Measurements from ENCODE around the gene SGK1.

SGK1 gene

DNA sequence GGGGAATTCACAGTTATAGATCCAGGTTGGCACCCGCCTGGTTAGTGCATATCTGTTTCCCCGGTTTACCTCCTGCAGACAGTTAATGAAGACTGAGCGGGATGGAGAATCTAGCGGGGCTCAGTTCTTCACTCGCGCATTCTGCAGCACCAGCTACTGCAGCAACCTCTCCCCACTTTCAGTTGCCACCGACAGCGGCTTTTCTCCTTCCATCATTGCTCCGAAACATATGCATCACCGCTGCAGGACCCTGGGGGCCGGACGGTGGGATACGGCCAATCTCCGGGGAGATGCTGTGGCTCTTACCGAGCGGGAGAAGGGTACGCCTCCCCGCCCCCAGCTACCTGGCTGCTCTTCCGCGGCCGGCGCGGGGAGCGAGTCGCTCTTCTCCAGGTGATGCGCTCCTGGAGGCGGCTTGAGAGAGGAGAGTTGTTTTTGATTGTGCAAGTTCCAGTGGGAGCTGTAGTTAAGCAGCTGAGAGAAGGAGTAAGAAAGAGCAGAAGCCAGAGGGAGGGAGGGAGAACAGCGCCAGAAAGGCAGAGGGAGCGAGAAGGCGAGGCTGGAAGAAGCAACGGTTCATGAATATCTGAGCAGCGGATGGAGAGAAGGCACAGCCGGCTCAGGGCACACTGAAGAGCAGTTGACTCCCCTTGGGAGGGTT is at the start of gene SGK1:
Gene SGK1, minus strand, starts transcription at position 642 of the 661 bp plus-strand sequence. CDS start 652 bp downstream, outside the sequence.
- Histone ChIP-seq H3K4me1 (ENCODE audit: control insufficient read depth in 1 of 2, insufficient read depth in 2 of 2, low read length in 2 of 2) (peaks cover 0 to 8% of the 10 kb centered on the region in 2 donors), H3K27me3 (ENCODE audit: control insufficient read depth in 1 of 2, insufficient read depth in 2 of 2, low read length in 2 of 2) (peaks cover 11 to 15% of the 10 kb centered on the region in 2 donors), H3K36me3 (ENCODE audit: control insufficient read depth in 1 of 2, insufficient read depth in 2 of 2, low read length in 2 of 2) (no peaks in the 10 kb centered on the region), H3K9ac (ENCODE audit: low read depth in 1 of 2, low read length in 2 of 2) (no peak within 1 kb of the TSS), H3K9me3 (ENCODE audit: control insufficient read depth in 1 of 2, low read length in 2 of 2) (no peaks in the 10 kb centered on the region), H3K4me3 (ENCODE audit: low read depth in 1 of 2, low read length in 2 of 2) (peak within 1 kb of the TSS; percentile 65 to 71), H3K27ac (ENCODE audit: low read depth, low read length) (no peak within 1 kb of the TSS)

GRCh38 chr6:134363323-134364039 is 45.6 kb upstream of the SGK1 start:
- Histone ChIP-seq H3K9ac (ENCODE audit: low read depth in 1 of 2, low read length in 2 of 2) (no peak overlapping the region), H3K4me3 (ENCODE audit: low read depth in 1 of 2, low read length in 2 of 2) (no peak overlapping the region), H3K27me3 (ENCODE audit: control insufficient read depth in 1 of 2, insufficient read depth in 2 of 2, low read length in 2 of 2) (no peaks in the 10 kb centered on the region), H3K9me3 (ENCODE audit: control insufficient read depth in 1 of 2, low read length in 2 of 2) (no peaks in the 10 kb centered on the region), H3K4me1 (ENCODE audit: control insufficient read depth in 1 of 2, insufficient read depth in 2 of 2, low read length in 2 of 2) (peaks cover 3% of the 10 kb centered on the region in 2 donors), H3K27ac (ENCODE audit: low read depth, low read length) (no peak overlapping the region), H3K36me3 (ENCODE audit: control insufficient read depth in 1 of 2, insufficient read depth in 2 of 2, low read length in 2 of 2) (no peaks in the 10 kb centered on the region)

GRCh38 chr6:134361011-134361410 is 43.1 kb upstream of the SGK1 start:
- Histone ChIP-seq H3K9me3 (ENCODE audit: control insufficient read depth in 1 of 2, low read length in 2 of 2) (no peaks in the 10 kb centered on the region), H3K4me1 (ENCODE audit: control insufficient read depth in 1 of 2, insufficient read depth in 2 of 2, low read length in 2 of 2) (no peaks in the 10 kb centered on the region), H3K36me3 (ENCODE audit: control insufficient read depth in 1 of 2, insufficient read depth in 2 of 2, low read length in 2 of 2) (no peaks in the 10 kb centered on the region)

GRCh38 chr6:134359302-134359701 is 41.4 kb upstream of the SGK1 start:
- no peaks in the 10 kb centered on the region for H3K9me3 ChIP-seq (ENCODE audit: control insufficient read depth in 1 of 2, low read length in 2 of 2)
- no peak overlapping the region for H3K27ac ChIP-seq (ENCODE audit: low read depth, low read length)
- H3K27me3 ChIP-seq (ENCODE audit: control insufficient read depth in 1 of 2, insufficient read depth in 2 of 2, low read length in 2 of 2) = no peaks in the 10 kb centered on the region
- no peak overlapping the region for H3K9ac ChIP-seq (ENCODE audit: low read depth in 1 of 2, low read length in 2 of 2)
- no peak overlapping the region for H3K4me3 ChIP-seq (ENCODE audit: low read depth in 1 of 2, low read length in 2 of 2)
- no peaks in the 10 kb centered on the region for H3K4me1 ChIP-seq (ENCODE audit: control insufficient read depth in 1 of 2, insufficient read depth in 2 of 2, low read length in 2 of 2)
- no peaks in the 10 kb centered on the region for H3K36me3 ChIP-seq (ENCODE audit: control insufficient read depth in 1 of 2, insufficient read depth in 2 of 2, low read length in 2 of 2)

More at GRCh38 chr6:134361011-134361410, 43.1 kb upstream of the SGK1 start:
- Histone ChIP-seq H3K4me3 (ENCODE audit: low read depth in 1 of 2, low read length in 2 of 2) (no peak overlapping the region), H3K27me3 (ENCODE audit: control insufficient read depth in 1 of 2, insufficient read depth in 2 of 2, low read length in 2 of 2) (no peaks in the 10 kb centered on the region), H3K9ac (ENCODE audit: low read depth in 1 of 2, low read length in 2 of 2) (no peak overlapping the region), H3K27ac (ENCODE audit: low read depth, low read length) (no peak overlapping the region)

DNA sequence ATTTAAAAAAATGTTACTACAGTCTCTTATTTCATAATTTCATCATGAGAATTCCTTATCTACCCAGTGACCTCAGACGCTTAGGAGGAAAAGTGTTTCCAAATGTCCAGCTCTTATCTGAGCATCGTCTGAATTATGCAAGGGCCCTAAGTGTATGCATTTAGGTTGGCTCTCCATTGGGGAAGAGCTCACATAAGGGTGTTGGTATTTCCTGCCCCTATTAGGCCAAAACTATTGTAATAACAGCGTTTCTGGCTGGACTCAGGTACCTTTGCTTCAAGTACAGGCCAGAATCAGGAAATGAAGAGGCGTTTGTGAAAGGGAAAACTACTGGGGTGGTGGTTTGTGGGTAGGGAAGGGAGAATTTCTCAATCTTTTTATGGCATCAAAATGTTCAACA is 40.4 kb upstream of the SGK1 start:
- Histone ChIP-seq H3K36me3 (ENCODE audit: control insufficient read depth in 1 of 2, insufficient read depth in 2 of 2, low read length in 2 of 2) (no peaks in the 10 kb centered on the region), H3K4me3 (ENCODE audit: low read depth in 1 of 2, low read length in 2 of 2) (no peak overlapping the region), H3K4me1 (ENCODE audit: control insufficient read depth in 1 of 2, insufficient read depth in 2 of 2, low read length in 2 of 2) (no peaks in the 10 kb centered on the region), H3K27me3 (ENCODE audit: control insufficient read depth in 1 of 2, insufficient read depth in 2 of 2, low read length in 2 of 2) (no peaks in the 10 kb centered on the region), H3K9ac (ENCODE audit: low read depth in 1 of 2, low read length in 2 of 2) (no peak overlapping the region), H3K27ac (ENCODE audit: low read depth, low read length) (no peak overlapping the region), H3K9me3 (ENCODE audit: control insufficient read depth in 1 of 2, low read length in 2 of 2) (no peaks in the 10 kb centered on the region)

DNA sequence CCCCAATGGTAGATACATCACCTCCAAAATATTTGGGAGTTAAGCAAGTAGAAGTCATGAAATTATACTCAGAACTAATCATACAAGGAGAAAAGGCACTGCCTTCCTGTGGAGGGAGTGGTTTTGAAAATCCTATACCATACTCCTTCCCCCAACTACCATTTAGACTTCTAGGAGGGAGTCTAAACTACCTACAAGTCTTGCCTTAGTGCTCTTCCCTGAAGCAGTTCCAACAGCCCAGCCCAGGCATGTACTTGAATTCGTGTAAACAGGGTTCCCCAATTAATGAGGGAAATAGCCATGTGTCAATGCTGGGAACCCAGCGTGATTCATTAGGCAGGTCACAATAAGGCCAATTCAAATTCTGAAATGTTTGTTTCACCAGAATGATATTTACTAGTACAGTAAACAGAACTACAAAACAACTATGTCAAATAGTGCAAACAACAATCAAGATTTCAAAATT is 39.1 kb upstream of the SGK1 start:
- no peak overlapping the region for H3K9ac ChIP-seq (ENCODE audit: low read depth in 1 of 2, low read length in 2 of 2)
- H3K36me3 ChIP-seq (ENCODE audit: control insufficient read depth in 1 of 2, insufficient read depth in 2 of 2, low read length in 2 of 2) = no peaks in the 10 kb centered on the region
- no peak overlapping the region for H3K4me3 ChIP-seq (ENCODE audit: low read depth in 1 of 2, low read length in 2 of 2)
- no peak overlapping the region for H3K27ac ChIP-seq (ENCODE audit: low read depth, low read length)
- H3K27me3 ChIP-seq (ENCODE audit: control insufficient read depth in 1 of 2, insufficient read depth in 2 of 2, low read length in 2 of 2) = no peaks in the 10 kb centered on the region
- H3K9me3 ChIP-seq (ENCODE audit: control insufficient read depth in 1 of 2, low read length in 2 of 2) = no peaks in the 10 kb centered on the region
- H3K4me1 ChIP-seq (ENCODE audit: control insufficient read depth in 1 of 2, insufficient read depth in 2 of 2, low read length in 2 of 2) = no peaks in the 10 kb centered on the region

GRCh38 chr6:134356405-134356804 is 38.5 kb upstream of the SGK1 start:
- H3K27me3 ChIP-seq (ENCODE audit: control insufficient read depth in 1 of 2, insufficient read depth in 2 of 2, low read length in 2 of 2) = no peaks in the 10 kb centered on the region
- H3K4me3 ChIP-seq (ENCODE audit: low read depth in 1 of 2, low read length in 2 of 2) = no peak overlapping the region
- no peaks in the 10 kb centered on the region for H3K36me3 ChIP-seq (ENCODE audit: control insufficient read depth in 1 of 2, insufficient read depth in 2 of 2, low read length in 2 of 2)
- no peaks in the 10 kb centered on the region for H3K9me3 ChIP-seq (ENCODE audit: control insufficient read depth in 1 of 2, low read length in 2 of 2)
- H3K27ac ChIP-seq (ENCODE audit: low read depth, low read length) = no peak overlapping the region
- no peaks in the 10 kb centered on the region for H3K4me1 ChIP-seq (ENCODE audit: control insufficient read depth in 1 of 2, insufficient read depth in 2 of 2, low read length in 2 of 2)
- H3K9ac ChIP-seq (ENCODE audit: low read depth in 1 of 2, low read length in 2 of 2) = no peak overlapping the region

DNA sequence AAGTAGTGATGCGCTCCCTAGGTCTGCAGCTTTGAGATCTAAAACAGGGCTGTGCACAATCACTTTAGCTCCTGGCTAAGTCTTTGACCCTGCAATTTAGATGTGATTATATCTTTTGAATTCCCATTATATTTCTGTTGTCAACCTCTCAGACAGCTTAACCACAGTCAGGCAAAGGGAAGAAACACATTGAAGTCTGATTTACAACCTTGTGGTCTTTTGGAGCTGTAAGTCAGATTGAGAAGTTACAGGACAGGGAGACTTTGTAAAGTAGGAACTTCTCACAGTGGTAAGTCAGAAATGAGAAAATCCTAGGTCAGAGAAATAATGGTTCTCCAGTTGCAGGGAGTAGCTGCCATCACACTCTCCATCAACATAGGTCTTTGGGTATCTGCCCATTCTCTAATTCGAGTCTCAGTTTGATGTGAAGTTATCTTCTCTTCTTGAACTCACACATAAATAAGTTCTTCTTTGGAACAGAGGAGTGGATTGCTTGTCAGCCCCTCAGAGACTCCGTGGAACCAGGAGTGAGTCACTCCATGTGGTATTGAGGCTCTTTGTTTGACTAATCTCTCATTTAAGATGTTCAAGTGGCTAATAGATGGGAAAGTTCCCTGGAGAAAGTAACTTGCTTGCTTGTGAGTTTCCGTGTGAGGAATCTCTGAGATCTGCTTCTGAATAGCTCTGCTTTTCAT is 35.0 kb upstream of the SGK1 start:
- Histone ChIP-seq H3K4me1 (ENCODE audit: control insufficient read depth in 1 of 2, insufficient read depth in 2 of 2, low read length in 2 of 2) (no peaks in the 10 kb centered on the region), H3K9ac (ENCODE audit: low read depth in 1 of 2, low read length in 2 of 2) (no peak overlapping the region), H3K9me3 (ENCODE audit: control insufficient read depth in 1 of 2, low read length in 2 of 2) (no peaks in the 10 kb centered on the region), H3K36me3 (ENCODE audit: control insufficient read depth in 1 of 2, insufficient read depth in 2 of 2, low read length in 2 of 2) (no peaks in the 10 kb centered on the region), H3K4me3 (ENCODE audit: low read depth in 1 of 2, low read length in 2 of 2) (no peak overlapping the region), H3K27me3 (ENCODE audit: control insufficient read depth in 1 of 2, insufficient read depth in 2 of 2, low read length in 2 of 2) (no peaks in the 10 kb centered on the region), H3K27ac (ENCODE audit: low read depth, low read length) (no peak overlapping the region)

DNA sequence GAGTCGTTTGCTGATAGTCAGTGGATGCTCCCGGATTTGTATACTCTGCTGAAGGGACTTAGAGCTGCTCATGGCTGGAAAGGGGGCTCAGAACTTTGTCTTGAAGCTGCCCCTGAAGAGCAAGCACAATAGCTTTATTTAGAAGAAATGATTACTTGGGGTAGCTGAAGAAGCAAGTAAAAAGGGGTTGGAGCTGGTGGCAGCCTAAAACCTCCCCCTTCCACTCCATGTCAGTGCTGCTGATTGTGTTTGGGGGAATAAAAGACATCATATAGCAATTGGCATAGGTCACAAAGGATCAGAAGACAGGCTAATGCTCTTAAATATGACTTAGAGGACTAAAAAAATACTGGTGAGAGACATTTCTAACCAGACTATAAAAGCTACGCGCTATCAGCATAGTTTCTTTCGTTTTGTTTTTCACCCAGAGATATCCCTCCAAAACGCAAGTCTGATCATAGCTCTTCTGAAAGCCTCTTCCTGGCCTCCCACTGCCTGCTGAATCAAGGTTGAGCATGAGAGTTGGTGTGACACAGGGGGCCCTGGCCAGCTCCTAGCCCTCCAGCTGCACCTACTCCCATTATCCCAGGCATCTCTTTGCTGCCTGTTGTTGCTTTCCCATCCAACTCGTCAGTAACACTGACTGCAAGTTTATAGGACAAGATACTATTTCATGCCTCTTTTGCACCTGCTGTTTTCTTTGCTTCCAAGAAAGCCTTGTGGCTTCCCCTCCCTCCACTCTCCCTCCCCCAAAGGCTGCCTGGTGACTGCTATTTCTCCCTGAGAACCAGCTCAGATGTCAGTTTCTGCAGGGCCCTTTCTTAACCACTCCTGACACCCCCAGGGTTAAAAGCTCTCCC is 33.9 kb upstream of the SGK1 start:
- H3K27ac ChIP-seq (ENCODE audit: low read depth, low read length) = no peak overlapping the region
- no peak overlapping the region for H3K4me3 ChIP-seq (ENCODE audit: low read depth in 1 of 2, low read length in 2 of 2)
- no peaks in the 10 kb centered on the region for H3K9me3 ChIP-seq (ENCODE audit: control insufficient read depth in 1 of 2, low read length in 2 of 2)
- no peaks in the 10 kb centered on the region for H3K4me1 ChIP-seq (ENCODE audit: control insufficient read depth in 1 of 2, insufficient read depth in 2 of 2, low read length in 2 of 2)
- no peak overlapping the region for H3K9ac ChIP-seq (ENCODE audit: low read depth in 1 of 2, low read length in 2 of 2)
- no peaks in the 10 kb centered on the region for H3K27me3 ChIP-seq (ENCODE audit: control insufficient read depth in 1 of 2, insufficient read depth in 2 of 2, low read length in 2 of 2)
- no peaks in the 10 kb centered on the region for H3K36me3 ChIP-seq (ENCODE audit: control insufficient read depth in 1 of 2, insufficient read depth in 2 of 2, low read length in 2 of 2)
